Hindlimb muscle (tissue), 1 donor: ENCODE data around the gene FAAP100. TPM values are rescaled to one million over a fixed set of nuclear protein-coding genes. Genes with fewer than 3 reads are reported as not detected.

Experiments
- DNase-seq: peaks from one replicate; pipeline ENCODE4 v3.0.0-alpha.2; 2013
- polyA plus RNA-seq: library from polyadenylated mRNA; unstranded; fragments of 120-200 nt; gene quantifications from one replicate; pipeline ENCODE4 v1.2.1, GENCODE V29; 2013; ENCODE audit not compliant: insufficient read length

Gene FAAP100
- polyA plus RNA-seq, 1 donor: 22.3 TPM

- no peak for DNase-seq
Observed at GRCh38 chr17:81576621-81577277, 24.6 kb upstream of the FAAP100 start.

- DNase-seq: no peak
Observed at GRCh38 chr17:81575836-81576235, 23.7 kb upstream of the FAAP100 start.

- no peak for DNase-seq
Observed at GRCh38 chr17:81574643-81574956, 22.4 kb upstream of the FAAP100 start.

GRCh38 chr17:81573794-81574642 lies 21.9 kb upstream of the FAAP100 start:
- no peak for DNase-seq

- DNase-seq: no peak
Observed at GRCh38 chr17:81572563-81573168, 20.5 kb upstream of the FAAP100 start.

- DNase-seq: no peak
Observed at GRCh38 chr17:81570964-81571363, 18.8 kb upstream of the FAAP100 start.

- no peak for DNase-seq
Observed at GRCh38 chr17:81569986-81570514, 17.9 kb upstream of the FAAP100 start.

- no peak for DNase-seq
Observed at GRCh38 chr17:81568416-81568815, 16.3 kb upstream of the FAAP100 start.

- DNase-seq: no peak
Observed at GRCh38 chr17:81567191-81567590, 15.0 kb upstream of the FAAP100 start.

GRCh38 chr17:81566461-81567126 lies 14.4 kb upstream of the FAAP100 start:
- peak; percentile 82 for DNase-seq

GRCh38 chr17:81565231-81565630 lies 13.1 kb upstream of the FAAP100 start:
- DNase-seq: no peak

- no peak for DNase-seq
Observed at GRCh38 chr17:81564778-81565177, 12.6 kb upstream of the FAAP100 start.

- DNase-seq: no peak
Observed at GRCh38 chr17:81563861-81564586, 11.9 kb upstream of the FAAP100 start.

- no peak for DNase-seq
Observed at GRCh38 chr17:81561494-81561885, 9.3 kb upstream of the FAAP100 start.

GRCh38 chr17:81558941-81559806 lies 7.0 kb upstream of the FAAP100 start:
- no peak for DNase-seq

- DNase-seq: no peak
Observed at GRCh38 chr17:81558115-81558468, 5.9 kb upstream of the FAAP100 start.

GRCh38 chr17:81557276-81558114 lies 5.3 kb upstream of the FAAP100 start:
- no peak for DNase-seq

- DNase-seq: no peak
Observed at GRCh38 chr17:81556863-81557262, 4.7 kb upstream of the FAAP100 start.

- DNase-seq: no peak
Observed at GRCh38 chr17:81556175-81556691, 4.1 kb upstream of the FAAP100 start.

GRCh38 chr17:81553616-81554181 lies 1.5 kb upstream of the FAAP100 start:
- no peak for DNase-seq
